Hematopoietic multipotent progenitor cell treated with erythropoietin and hydrocortisone succinate and interleukin-3 and kit ligand, for 15 days (in vitro differentiated cells): ENCODE data around the gene DNM2.

Source experiments
- DNase-seq: peaks from one replicate; pipeline ENCODE4 v3.0.0-alpha.2; 2015; ENCODE audit warnings: low spot score

The DNM2 gene

DNA sequence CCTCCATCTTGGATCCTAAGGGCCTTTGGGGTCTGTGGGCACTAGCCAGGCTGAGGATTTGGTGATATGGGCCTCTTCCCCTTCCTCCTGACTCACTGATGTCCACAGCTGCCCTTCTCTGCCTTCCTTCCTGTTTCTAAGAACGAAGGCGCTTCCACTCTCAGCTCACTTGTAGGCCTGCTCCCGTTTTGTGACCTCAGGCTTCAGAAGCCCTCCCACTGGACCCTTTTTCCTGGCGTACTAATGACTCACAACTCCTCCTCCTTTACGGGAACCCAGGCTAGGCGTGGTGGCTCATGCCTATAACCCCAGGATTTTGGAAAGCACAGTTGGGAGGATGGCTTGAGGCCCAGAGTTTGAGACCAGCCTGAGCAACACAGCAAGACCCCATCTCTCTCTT is 62.5 kb downstream of the DNM2 start:
- no peak for DNase-seq

DNA sequence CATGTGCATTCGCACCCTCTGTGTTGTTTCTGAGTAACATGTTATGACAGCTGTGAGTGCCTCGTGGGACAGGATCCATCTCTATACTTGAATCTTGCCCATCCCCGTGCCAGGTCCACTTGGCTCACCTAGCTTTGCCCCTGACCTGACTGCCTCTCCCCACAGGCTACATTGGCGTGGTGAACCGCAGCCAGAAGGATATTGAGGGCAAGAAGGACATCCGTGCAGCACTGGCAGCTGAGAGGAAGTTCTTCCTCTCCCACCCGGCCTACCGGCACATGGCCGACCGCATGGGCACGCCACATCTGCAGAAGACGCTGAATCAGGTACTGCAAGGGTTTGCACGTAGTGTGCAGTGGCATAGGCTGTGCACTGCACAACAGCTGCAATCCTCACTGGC is 64.9 kb downstream of the DNM2 start:
- no peak for DNase-seq

DNA sequence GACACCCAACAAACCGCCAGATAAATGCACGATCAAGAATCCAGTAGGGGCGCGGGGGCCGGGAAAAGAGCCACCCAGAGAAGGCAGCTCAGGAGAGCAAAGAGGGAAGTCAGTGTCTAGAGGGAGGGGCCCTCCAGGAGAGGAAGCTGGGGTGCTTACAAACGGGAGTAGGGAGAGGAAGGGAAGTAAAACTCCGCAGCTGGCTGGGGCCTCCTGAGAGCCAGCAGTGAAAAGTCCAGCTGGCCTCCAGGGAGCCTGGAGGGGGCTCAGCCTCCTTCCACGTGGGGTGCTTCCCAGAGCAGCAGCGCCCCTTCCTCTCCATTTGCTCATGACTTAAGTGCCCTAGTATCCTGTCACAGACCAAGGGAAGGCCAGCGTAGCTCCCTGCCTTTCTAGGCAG is 66.4 kb downstream of the DNM2 start:
- no peak for DNase-seq

DNA sequence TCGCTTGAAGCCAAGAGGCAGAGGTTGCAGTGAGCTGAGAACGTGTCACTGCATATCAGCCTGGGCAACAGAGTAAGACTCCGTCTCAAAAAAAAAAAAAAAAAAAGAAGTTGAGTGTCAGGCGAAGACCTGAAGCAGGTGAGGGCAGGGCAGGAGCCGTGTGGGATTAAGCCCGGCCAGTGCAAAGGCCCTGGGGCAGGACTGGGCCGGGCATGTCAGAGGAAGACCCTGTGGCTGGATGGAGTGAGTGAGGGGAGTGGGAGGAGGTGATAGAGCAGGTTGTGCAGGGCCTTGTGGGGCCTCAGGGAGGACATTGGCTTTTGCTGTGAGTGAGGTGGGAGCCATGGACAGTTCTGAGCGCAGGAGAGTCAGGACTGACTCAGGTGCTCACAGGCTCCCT is 70.3 kb downstream of the DNM2 start:
- no peak for DNase-seq

DNA sequence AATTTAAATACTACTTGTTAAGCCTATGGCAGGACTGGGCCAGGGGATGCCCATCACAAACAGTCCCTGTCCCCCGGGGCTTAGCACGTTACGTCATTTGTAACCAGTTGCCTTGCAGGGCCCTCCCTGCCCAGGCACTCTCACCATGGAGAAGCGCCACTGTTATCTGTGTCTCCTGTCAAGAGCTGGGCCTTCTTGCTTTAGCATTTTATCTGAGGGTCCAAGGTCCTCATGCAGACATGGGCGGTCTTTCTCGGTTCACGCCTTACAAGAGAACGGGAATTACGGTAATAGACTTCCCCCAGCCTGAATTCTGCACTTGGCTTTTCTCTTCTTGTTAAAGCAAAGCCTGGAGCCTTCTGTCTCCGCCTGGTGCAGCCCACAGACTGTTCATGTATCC is 72.0 kb downstream of the DNM2 start:
- DNase-seq: no peak

DNA sequence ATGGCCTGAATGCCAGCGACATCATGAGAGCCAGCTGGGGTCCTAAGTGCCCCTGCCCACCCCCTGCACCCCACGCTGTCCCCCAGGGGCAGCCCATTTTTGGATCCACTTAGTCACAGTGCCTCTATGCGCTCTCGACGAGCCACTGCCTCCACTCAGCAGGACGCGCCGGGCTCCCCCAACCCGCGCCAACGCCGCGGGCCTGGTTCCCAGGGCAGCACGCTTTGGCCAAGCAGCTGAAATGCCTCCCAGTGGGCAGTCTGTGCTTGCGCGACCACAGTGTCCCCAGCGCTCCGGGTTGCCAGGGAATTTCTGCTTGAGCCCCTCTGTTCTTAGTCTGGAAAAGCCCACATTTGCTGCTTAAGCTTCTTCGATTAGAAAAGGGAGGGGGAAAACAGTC is 78.8 kb downstream of the DNM2 start:
- no peak for DNase-seq

DNA sequence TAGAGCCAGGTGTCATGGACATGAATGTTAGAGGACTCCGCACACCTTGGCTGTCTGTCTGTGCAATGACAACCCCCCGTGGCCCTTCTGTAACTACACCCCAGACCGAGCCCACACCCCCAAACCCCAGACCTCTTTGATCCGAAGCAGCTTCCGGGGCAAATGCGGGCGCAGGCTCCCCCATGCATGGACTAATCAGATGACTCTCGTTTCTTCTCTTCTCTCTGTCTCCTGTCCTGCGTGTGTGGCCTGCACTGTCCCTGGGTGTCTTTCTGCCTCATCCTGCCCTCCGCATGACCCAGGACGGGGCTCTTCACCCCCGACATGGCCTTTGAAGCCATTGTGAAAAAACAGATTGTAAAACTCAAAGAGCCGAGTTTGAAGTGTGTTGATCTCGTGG is 79.2 kb downstream of the DNM2 start:
- DNase-seq: no peak

DNA sequence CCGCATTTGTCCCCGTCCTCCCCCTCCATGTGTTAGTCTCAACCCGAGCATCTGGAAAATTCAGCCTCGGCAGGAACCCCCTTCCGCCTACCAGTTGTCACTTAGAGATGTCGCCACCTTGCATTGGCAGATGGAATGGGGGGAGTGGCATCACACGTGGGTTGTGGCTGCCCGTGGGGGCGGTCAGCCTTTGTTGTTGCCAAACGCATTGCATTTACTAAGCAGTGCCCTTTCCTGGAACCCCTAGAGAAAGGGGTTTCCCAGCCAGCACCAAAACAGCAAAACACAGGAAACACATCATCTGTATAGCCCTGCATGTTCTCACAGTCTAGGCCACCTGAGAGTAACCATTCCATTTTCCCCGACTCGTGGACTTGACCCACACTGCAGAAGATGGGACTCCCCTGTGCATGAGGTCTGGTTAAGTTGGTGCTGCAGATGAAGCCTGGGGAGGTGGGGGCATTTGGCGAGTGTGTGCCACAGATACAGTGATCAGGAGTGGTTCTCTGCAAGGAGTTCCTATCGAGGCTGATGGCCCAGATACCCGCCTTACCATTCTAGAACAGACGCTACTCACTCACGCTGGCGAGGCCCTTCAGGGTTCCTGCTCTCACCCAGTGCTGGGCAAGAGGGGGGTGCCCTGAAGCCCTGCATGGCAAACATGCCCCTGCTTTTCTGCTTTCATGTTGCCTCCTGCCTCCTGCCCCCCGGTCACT is 79.8 kb downstream of the DNM2 start:
- DNase-seq: no peak

DNA sequence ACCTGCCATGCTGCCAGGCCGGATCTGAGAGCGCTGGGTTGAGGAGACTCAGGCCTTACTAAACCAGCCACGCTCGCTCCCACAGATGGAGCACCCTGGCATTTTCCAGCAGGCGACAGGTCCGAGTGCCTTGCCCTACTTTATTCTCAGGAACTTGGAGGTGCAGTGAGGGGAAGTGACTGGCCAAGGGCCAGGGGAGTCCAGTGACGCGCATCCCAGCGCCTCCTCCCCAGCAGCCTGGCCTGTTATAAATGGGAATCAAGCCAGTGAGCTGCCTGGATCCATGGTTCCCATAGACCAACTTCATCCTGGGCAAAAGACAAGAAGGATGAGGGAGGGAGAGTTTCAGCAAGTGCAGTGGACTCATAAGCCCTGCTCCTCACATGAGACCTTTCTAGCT is 82.6 kb downstream of the DNM2 start:
- DNase-seq: no peak

DNA sequence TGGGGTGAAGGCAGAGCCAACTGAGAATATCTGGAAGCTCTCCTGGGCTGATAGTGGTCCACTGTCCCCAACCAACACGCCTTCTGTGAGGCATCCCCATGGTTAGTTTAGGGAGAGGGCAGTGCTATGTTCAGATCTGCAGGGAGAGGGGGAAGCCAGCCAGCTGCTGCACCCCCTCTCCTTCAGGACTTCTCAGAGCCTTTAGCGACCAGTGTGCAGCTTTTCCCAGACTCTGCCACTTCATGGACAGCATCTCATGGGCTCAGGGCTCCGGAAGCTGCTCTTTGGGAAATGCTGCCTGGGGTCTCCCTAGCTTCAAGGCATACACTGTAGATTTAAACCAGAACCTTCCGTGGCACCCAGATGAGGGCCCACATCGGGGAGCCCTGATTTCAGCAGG is 84.6 kb downstream of the DNM2 start:
- DNase-seq: no peak

DNA sequence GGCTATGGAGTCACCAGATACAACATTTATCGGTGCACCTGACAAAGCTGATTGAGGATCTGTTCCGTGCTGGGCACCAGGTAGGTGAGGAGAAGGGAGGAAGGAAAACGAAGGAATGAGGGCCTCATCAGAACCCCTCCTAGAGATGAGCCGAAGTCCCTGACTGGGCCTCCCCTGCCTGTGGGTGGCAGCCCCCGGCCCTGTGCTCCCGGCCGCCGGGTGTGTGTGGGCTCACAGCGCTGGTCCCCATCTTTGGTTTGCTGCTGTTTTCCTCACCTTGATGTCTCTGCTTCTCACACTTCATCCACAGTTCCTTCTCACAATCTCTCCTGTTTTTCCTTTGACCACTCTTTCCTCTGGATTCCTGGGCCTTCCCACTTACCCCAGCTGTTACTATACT is 85.4 kb downstream of the DNM2 start:
- DNase-seq: no peak

DNA sequence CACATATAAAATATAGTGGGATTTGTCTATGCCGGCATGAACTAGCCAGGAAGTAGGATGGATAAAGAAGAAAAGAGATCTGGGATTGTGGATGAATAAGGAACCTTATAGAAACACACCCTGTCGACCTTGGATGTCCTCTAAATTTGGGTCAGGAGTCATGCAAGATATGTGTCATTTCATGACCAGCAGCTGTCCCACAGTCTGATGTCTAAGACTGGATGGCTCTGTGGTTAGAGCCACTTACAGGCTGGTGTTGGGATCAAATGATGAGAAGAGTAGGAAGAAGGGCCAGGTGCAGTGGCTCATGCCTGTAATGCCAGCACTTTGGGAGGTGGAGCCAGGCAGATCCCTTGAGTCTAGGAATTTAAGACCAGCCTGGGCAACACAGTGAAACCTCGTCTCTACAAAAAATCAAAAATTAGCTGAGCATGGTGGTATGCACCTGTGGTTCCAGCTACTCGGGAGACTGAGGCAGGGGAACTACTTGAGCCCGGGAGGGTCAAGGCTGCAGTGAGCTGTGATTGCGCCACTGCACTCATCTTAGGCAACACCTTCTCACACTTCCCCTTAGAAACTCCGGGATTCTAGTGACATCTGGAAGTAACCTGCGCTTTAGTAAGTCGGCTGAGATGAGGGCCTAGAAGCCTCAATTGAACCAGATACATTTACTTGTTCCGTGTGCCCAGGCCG is 87.3 kb downstream of the DNM2 start:
- no peak for DNase-seq

DNA sequence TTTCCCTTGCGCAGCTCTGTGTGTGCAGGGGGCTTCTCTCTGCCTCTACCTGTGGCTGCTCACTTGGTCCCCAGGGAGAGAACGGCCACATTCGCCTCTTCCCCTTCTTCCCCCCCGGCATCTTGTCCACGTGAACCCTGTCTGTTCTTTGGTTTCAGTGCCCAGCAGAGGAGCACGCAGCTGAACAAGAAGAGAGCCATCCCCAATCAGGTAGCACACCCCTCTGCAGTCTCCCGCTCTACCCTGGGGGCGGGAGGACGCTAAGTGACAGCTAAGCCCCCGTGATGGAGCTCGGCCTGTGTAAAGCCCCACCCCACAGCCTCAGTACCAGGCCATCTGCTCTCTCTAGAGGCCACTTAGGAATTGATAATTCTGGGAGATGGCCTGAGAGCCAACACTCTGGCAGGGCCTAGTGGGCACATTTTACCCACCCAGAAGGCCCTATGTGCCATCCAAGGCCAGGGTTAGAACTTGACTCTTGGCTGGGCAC is 87.9 kb downstream of the DNM2 start:
- DNase-seq: no peak

DNA sequence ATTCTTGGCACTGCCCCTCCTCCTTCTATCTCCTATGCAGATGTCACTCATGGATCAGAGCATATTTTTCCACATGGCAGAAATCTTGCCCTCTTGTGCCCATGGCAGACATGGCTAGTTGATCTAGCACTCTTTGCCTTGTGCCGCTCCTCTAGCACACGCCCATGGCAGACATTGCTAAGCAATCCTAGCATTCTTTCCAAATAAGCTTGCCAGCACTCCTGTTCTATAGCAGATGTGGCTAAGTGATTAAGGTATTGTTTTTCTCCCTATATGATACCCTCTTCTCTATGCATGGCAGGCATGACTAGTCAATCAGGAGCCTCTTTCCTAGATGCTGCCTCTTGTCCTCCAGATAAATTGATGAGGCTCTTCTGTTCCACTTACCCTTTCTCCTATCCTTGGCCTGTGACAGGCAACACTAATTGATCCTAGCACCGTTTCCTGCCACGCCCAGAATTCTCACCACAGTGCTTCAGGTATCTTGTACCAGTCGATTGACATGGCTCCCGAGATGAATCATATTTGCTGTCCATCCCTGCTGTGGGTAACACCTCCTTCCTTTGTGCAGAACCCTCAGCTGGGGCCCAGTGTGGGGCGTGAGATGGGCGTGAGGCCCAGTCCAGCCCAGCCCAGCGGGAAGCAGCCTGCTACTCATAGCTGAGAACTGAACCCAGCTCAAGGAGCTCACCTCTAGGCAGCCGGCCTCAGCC is 91.2 kb downstream of the DNM2 start:
- peak; percentile 71 for DNase-seq

DNA sequence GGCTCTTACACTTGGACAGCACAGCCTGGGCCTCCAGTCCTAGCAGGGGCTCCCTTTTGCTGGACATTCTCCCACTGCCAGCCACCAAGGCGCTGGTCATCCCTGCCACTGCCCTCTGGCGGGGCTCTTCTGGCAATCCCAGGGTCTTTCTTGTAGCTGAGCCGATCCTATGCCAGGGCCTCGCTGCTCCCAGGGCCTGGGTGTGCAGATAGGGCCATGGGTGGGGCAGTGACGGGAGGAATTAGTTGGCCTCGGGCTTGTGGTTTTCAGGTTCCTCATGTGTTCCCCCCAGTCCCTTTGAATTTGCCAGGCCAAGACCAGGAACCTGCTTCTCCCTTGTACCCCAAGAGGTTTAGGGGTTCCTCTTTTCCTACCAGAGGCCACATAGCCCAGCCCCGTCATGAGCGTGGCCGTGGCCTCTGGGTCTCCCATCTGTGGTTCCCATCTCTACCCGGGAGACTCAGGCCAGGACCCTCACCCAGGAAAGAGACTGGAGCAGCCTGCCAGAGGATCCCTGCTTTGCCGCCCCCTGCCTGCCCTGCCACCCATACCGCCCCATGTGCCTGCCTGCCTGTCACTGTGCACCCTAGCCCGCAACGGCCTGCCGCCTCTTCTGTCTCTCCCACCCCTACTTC is 91.9 kb downstream of the DNM2 start:
- peak; percentile 83 for DNase-seq

DNA sequence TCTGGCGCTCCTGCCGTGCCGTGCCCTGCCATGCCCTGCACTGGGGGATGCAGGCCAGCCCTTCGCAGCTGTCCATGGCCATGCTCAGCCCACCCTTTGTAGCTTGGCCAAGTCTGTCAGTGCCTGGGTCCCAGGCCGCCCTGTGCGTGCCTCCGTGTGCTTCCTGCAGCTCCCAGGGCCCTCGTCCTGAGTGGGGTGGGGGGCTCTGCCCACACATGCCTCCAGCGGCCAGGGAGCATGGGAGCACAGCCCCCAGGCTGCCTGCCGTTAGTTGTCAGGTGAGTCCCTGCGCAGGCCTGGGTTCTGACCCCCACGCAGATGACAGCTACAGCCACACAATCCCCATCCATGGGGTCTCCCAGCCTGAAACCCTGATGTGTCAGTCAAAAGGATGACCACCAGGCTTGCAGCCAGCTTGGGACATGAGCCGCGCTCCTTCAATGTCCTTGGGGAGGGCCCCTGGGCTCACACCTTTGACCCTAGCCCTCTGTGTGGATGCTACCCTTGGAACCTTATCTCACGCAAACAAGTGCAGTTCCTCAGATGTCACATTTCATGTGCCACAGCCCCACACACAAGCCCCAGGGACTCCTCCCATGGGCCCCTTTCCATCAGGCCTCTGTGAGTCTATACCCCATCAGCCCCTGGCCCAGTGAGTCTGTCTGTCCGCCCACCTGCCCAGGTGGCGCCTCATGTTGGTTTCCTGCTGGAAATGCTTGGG is 93.7 kb downstream of the DNM2 start:
- DNase-seq: peak; percentile 71

DNA sequence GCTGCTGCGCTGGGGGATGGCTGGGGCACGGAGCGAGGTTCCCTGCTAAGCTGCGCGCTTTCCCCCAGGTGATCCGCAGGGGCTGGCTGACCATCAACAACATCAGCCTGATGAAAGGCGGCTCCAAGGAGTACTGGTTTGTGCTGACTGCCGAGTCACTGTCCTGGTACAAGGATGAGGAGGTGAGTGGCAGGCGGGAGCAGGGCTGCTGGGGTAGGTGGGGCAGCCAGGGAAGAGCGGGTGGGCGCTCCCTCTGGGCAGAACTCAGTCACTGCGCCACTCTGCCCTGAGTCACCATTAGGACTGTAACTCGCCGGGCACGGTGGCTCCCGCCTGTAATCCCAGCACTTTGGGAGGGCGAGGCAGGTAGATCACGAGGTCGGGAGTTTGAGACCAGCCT is 94.3 kb downstream of the DNM2 start:
- peak; percentile 43 for DNase-seq

DNA sequence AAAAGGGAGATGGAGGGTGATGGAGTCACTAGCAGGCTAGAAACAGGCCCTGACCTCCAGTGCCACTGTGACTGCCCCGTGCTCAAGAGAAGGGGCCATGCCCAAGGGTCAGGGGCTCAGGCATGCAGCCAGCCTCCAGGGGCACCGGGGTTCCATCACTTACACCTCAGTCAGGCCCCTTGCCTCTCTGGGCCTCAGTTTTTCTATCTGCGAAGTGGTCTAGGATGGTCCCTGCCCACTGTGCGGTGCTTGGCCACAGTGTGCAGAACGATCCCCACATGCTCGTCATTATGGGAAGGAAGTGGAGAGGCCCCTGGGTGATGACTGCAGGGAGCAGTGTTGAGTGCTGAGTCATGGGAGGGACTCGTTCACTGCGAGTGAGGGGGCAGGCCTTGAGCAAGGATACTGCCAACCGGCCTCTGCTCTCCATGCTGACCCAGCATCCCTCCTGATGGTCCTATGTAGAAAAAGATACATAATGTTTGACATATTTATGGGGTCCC is 95.1 kb downstream of the DNM2 start:
- DNase-seq: peak; percentile 77

DNA sequence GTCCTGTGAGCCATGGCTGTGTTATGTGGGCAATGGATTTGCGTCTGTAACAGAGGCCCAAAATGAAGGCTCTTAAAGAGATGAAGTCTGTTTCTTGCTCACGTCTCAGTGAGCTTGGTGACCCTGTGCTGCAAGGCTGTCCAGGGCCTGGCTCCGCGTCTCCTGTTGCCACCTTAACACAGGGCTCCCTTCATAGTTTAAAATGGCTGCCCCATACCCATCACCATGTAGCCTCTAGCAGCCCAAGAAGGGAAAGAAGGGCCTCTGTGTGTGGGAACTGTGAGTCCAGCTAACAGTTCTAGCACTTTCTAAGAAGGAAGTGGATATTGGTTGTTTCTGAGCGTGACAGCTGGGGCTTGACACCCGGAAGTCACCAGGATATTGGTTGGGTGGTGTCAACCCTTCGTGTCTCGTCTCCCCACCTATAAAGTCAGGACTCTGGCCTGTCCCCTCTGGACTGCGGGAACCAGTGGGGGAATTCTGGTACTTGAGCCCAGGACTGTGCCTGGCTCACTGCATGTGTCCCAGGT is 97.2 kb downstream of the DNM2 start:
- DNase-seq: no peak

DNA sequence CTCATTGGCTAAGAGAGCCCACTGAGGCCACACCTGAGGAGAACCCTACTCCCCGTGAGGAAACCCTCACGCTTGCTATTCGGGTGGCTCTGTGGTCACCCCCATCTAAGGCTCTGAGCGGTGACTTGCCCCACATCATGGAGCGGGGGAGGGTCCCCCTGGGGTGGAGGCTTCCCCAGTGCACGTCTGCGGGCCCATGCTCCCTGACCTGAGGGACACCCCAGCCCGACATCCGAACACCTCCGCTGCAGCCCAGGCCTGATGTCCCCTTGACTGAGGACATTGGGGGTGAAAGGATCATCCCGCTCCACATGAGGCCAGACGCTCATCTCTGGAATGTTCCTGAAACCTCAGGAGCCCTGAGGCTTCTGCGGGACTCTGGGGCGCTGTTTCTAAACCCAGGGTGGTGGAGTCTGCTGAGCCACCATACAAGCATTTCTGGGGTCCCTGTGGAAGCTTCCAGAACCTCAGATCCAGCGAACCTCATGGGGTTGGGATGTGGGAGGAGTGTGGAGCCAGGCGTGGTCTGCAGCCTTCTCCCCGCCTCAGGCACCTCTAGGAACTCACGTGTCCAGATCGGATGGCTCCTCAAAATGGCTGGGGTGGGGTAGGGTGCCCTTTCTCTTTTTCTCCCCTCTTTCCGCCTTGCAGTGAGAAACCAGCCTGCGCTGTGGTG is 98.2 kb downstream of the DNM2 start:
- DNase-seq: no peak

DNA sequence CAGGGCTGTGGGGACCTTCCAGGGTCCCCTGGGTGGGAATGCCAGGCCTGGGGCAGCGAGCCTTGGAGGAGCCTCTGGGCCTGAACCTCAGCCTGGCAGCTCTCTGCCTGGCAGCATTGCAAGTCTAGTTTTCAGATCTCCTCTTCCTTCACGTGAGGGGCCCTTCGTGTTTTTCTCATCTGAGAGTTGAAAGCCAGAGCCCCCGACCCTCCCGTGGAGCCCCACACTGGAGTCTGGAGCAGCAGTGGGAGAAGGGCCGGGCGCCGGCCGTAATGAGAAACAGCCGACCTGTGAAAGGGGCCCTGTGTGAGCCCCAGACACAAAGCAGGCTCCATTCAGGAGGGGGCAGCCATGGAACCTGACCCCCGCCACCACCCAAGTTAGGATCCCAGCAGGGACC is 98.8 kb downstream of the DNM2 start:
- DNase-seq: no peak
